Testis (tissue), 3 donors: ENCODE results near the gene COX6B2. TPM values are rescaled to one million over a fixed set of nuclear protein-coding genes. Genes with fewer than 3 reads are reported as not detected.

ENCODE experiments used
- DNase-seq: peaks from one replicate; pipeline ENCODE4 v3.0.0-alpha.2; 2019
- H3K27ac ChIP-seq, 2 donors: fragments of 200-600 bp; sonication (generic); one replicate each; pipeline ENCODE4 v1.5.1; 2019
- H3K27me3 ChIP-seq: fragments of 200-600 bp; sonication (generic); one replicate; pipeline ENCODE4 v1.5.1; 2019
- H3K36me3 ChIP-seq: fragments of 200-600 bp; sonication (generic); one replicate; pipeline ENCODE4 v1.5.1; 2017; ENCODE audit warnings: low read depth; ENCODE audit errors: missing control alignments
- H3K4me1 ChIP-seq: fragments of 200-600 bp; sonication (generic); one replicate; pipeline ENCODE4 v1.5.1; 2019
- H3K4me3 ChIP-seq, 2 donors: fragments of 200-600 bp; sonication (generic); one replicate each; pipeline ENCODE4 v1.5.1; 2017 to 2019
- H3K9me3 ChIP-seq: fragments of 200-600 bp; sonication (generic); one replicate; pipeline ENCODE4 v1.5.1; 2017
- POLR2A ChIP-seq: fragments of 450-650 bp; IDR thresholded peaks from one replicate; pipeline ENCODE4 v1.6.1; 2017; ENCODE audit warnings: antibody characterized with exemption, mild to moderate bottlenecking, moderate library complexity
- WGBS, 2 donors: methylation state at CpG; one replicate each; pipeline ENCODE4 v1.1.5; 2018; 5-methylcytosine and 5-hydroxymethylcytosine counted together
- intact Hi-C: fragments of 100-400 bp; cut with DNase I; formaldehyde crosslinking; loops from one replicate; pipeline ENCODE4 v1.15.1; 2023; ENCODE audit warnings: low total_unique reads
- polyA plus RNA-seq: library from polyadenylated mRNA; stranded (reverse); fragments of 350-450 nt; fragmentation: Illumina TruSeq; extraction: RNeasy Lipid Tissue Mini Kit (QIAGEN cat#74804); gene quantifications from one replicate; pipeline ENCODE4 v1.2.3, GENCODE V29; 2014; ENCODE audit warnings: low read depth, low replicate concordance; ENCODE audit not compliant: insufficient read depth
- total RNA-seq, 2 donors: library from RNA; depleted of rRNA; stranded (reverse); fragments of >200 nt; gene quantifications; one replicate each; pipeline ENCODE4 v1.2.3, GENCODE V29; 2016
- TF ChIP-seq, protein P1 (sequence below), 3 experiments: fragments of 450-650 bp in 2 of 3; fragments of 200-600 bp in 1 of 3; sonication (generic) in 1 of 3; IDR thresholded peaks; one replicate each; pipeline ENCODE4 v1.5.1; 2016 to 2019; ENCODE audit warnings: antibody characterized with exemption in 3 of 3, mild to moderate bottlenecking in 2 of 3, moderate library complexity in 1 of 3

COX6B2 gene
- total and polyA plus RNA-seq, 3 donors from 2014 or later, result 27.9 to 171 (median 47.5) TPM

DNA sequence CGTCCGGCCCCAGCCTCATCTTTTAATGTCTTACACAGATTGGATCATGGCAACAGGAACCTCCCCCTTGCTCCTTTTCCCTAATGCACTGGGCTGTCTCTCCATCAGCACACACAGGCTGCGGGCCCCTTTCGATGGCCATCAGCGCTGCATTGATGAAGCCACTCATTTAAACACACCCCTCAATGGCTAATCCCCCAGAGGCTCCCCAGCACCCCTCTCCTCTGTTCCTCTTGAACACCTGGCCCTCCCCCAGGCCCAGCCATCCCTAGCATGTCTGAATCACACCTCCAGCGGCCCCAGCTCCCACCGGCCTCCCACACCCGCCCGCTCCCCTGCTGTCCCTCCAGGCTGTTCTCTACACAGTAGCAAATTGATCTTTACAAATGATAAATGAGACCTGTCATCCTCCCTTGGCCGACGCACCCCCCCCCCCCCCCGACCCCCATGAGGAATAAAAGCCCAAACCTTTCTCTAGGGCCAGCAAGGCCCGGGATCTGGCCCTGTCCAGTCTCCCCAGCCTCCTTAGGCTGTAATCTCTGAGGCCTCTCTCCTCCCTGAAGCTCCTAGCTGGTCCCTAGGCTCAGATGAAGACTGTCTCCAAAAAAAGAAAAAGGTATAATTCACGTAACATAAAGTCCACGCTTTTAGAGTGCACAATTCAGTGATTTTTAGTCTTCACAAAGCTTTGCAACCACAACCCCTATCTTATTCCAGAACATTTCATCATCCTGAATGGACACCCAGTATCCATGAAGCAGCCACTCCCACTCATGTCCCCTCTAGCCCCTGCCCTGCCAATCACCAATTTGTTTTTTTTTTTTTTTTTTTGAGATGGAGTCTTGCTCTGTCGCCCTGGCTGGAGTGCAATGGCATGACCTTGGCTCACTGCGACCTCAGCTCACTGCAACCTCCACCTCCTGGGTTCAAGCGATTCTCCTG is 38.6 kb upstream of the COX6B2 start:
- intact Hi-C loops, result no loop called here
- no peak overlapping the region for H3K4me3 ChIP-seq
- H3K9me3 ChIP-seq, result no peaks in the 10 kb centered on the region
- no peaks in the 10 kb centered on the region for H3K27me3 ChIP-seq
- WGBS, 2 donors, result 67 to 70% methylated on average over 17 to 18 of the region's 18 CpGs
- no peaks in the 10 kb centered on the region for H3K36me3 ChIP-seq
- TF ChIP-seq, protein P1, sequence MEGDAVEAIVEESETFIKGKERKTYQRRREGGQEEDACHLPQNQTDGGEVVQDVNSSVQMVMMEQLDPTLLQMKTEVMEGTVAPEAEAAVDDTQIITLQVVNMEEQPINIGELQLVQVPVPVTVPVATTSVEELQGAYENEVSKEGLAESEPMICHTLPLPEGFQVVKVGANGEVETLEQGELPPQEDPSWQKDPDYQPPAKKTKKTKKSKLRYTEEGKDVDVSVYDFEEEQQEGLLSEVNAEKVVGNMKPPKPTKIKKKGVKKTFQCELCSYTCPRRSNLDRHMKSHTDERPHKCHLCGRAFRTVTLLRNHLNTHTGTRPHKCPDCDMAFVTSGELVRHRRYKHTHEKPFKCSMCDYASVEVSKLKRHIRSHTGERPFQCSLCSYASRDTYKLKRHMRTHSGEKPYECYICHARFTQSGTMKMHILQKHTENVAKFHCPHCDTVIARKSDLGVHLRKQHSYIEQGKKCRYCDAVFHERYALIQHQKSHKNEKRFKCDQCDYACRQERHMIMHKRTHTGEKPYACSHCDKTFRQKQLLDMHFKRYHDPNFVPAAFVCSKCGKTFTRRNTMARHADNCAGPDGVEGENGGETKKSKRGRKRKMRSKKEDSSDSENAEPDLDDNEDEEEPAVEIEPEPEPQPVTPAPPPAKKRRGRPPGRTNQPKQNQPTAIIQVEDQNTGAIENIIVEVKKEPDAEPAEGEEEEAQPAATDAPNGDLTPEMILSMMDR (IDR thresholded peaks at IDR 0.05), result no peak
- no peak for TF ChIP-seq POLR2A
- DNase-seq, result no peak
- peaks cover 11% of the 10 kb centered on the region for H3K4me1 ChIP-seq
- H3K27ac ChIP-seq, result no peak overlapping the region

DNA sequence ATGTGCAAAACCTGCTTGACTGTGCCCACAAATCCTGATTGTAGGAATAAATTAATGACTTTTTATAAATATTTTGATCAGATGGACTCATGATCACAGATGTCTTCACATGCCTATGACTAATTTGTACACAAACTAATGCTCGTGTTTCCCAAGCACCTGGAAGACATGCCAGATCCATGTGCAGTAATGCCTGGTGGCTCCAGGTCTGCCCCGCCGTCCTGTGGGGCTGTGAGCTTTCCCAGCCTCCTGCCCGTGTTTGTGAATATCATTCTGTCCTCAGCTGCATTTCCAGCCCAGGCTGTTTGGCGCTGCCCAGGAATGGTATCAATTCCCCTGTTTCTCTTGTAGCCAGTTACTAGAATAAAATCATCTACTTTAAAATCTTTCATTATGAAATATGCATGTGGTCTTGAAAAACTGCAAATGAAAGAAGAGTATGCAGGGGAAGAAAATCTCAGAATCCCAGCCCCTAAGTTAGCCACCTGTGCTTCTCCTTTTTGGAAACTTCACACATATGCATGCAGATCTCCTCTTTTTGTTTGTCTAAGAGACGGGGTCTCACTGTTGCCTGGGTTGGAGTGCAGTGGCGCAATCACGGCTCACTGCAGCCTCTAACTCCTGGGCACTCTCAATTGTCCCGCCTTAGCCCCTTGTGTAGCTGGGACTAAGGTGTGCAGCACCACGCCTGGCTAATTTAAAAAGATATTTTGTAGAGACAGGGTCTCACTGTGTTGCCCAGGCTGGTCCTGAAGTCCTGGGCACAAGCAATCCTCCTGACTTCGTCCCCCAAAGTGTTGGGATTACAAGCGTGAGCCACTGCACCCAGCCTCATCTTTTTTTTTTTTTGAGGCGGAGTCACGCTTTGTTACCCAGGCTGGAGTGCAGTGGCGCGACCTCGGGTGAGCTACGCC is 37.4 kb upstream of the COX6B2 start:
- WGBS, 2 donors, result 83 to 86% methylated on average over 18 of the region's 18 CpGs
- no peaks in the 10 kb centered on the region for H3K36me3 ChIP-seq
- no peaks in the 10 kb centered on the region for H3K27me3 ChIP-seq
- TF ChIP-seq, protein P1 (IDR thresholded peaks at IDR 0.05), result no peak
- TF ChIP-seq POLR2A, result no peak
- H3K4me1 ChIP-seq, result peaks cover 22% of the 10 kb centered on the region
- intact Hi-C loops, result no loop called here
- no peak overlapping the region for H3K27ac ChIP-seq
- H3K4me3 ChIP-seq, result no peak overlapping the region
- no peaks in the 10 kb centered on the region for H3K9me3 ChIP-seq
- no peak for DNase-seq

DNA sequence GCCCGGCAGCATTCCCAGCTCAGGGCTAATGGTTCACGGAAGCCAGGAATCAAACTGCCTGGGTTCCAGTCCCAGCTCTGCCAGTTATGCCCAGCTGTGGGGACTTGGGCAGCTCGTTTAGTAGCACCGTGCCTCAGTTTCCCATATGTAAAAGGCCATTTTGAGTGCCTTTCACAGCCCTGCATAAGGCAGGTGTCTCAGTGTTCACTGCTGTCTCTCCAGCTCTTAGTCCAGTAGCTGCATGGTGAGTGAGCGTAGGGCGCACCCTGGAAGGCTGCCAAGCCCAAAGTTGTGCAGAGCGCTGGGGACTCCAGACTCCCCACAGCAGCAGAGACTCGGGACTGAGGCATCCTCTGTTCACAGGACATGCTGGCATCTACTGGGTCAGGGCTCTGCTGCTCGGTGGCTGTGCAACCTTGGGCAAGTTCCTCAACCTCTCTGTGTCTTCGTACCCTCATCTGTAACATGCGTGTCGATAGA is 36.7 kb upstream of the COX6B2 start:
- Histone ChIP-seq H3K4me1 (peaks cover 25% of the 10 kb centered on the region), H3K9me3 (no peaks in the 10 kb centered on the region), H3K36me3 (no peaks in the 10 kb centered on the region), H3K27ac (no peak overlapping the region), H3K27me3 (no peaks in the 10 kb centered on the region), H3K4me3 (no peak overlapping the region)
- 78 to 85% methylated on average over 6 to 12 of the region's 12 CpGs for WGBS, 2 donors
- TF ChIP-seq, protein P1 (IDR thresholded peaks at IDR 0.05), result no peak
- no peak for TF ChIP-seq POLR2A
- intact Hi-C loops, result no loop called here
- DNase-seq, result no peak

DNA sequence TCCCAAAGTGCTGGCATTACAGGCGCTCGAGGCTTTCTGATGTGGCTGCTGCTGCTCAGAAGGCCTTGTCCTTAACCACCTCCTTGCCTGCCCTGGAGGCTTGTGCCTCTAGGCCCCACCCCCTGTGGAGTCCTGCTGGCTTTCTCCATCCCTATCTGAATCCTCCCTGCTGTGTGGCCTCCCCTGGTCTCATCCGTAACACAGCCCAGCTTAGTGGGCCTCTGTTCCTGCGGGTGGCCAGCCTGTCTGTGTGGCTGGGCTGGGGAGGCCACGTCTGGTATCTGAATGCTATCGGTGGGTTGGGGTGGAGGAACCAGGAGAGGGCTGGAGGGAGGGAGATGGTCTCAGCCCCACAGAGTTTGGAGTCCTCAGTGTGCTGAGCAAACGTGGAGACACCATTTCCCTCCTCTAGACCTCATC is 36.0 kb upstream of the COX6B2 start:
- no peak overlapping the region for H3K4me3 ChIP-seq
- WGBS, 2 donors, result 65 to 70% methylated on average over 7 of the region's 7 CpGs
- no peak overlapping the region for H3K27ac ChIP-seq
- intact Hi-C loops, result no loop called here
- DNase-seq, result no peak
- no peaks in the 10 kb centered on the region for H3K9me3 ChIP-seq
- TF ChIP-seq, protein P1 (IDR thresholded peaks at IDR 0.05), result no peak
- TF ChIP-seq POLR2A, result no peak
- H3K27me3 ChIP-seq, result no peaks in the 10 kb centered on the region
- peaks cover 25% of the 10 kb centered on the region for H3K4me1 ChIP-seq
- no peaks in the 10 kb centered on the region for H3K36me3 ChIP-seq
